GM21619 (cell line): ENCODE measurements around the gene KIF5A.

Experiments used
- ATAC-seq: cut with Tn5 transposase; IDR thresholded peaks from one replicate; pipeline ENCODE4 v1.9.1; 2021; ENCODE audit not compliant: unreplicated experiment

Gene KIF5A

GRCh38 chr12:57519796-57520052 is 30.1 kb upstream of the KIF5A start:
- ATAC-seq: no peak

- ATAC-seq: peak; percentile 64
These were observed 29.6 kb upstream of the KIF5A start, which contains the start of gene DDIT3 for GRCh38 chr12:57520053-57520818. TSS of gene DDIT3 (minus strand) at chr12:57520514. CDS start at chr12:57517406, 3,108 bp downstream.

DNA sequence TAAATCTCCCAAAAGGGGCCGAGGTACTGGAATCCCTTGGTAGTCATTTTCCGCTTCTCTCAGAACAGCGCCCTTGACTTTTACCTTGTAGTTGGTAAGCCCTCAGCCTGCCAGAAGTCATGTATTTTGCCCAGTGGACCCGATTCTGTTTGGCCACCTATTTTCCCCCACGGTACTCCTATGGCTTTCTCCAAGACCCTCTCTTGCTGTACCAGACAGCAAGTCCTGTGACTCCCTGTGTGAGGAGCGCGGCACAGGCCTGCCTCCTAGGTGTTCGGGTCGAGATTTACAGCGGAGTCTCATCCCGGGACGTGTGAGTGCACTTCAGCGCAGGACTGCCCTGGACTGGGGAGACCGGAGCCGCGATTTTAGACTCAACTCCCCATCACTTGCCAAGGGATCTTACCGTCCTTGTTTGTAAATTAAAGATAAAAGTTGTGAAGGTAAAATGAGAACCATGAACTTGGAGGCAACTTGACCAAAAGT is 28.3 kb upstream of the KIF5A start:
- no peak for ATAC-seq

DNA sequence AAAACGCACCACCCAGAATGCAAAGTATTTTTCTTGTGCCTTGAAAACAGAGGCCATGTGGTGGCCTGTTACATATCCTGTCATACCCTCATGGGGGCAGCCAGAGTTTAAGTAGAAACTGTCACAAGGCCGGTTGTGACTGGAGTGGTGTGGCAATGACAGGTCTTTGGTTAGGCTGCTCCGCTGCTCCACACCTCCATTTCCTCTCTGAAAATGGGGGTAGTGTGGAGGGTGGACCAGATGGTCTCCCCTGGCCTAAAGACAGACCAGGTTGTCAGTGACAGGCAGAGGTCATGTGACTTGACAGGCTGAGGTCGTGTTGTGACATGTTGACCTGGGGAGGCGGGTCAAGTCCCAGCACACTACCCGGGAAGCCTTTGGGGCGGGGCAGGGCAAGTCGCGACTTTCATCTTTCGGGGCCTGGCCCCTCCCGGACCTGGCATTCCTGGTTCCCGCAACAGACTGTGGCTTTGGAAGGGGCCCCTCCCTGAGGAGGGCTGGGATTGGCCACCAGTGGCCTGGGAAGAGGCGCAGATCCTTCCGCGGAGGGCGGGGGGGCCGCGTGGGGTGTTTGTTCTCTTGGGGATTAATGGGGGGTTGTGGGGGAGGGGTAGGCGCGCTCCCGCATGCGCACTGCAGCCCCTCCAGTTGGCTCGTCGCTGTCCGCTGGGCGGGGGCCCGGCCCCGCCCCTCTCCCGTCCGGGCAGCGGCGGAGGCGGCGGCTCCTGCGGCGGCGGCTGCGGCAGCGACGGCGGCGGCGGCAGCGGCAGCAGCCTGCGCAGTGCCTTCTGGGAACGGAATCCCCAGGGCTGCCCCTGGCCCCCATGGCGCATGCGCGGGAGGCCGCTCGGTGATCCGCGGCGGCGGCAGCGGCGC is 27.6 kb upstream of the KIF5A start, which contains the start of gene MBD6:
MBD6 (plus strand) TSS at position 814 of the 876 bp plus-strand sequence. CDS start 1,480 bp downstream, outside the sequence.
- ATAC-seq: peak; percentile 34

DNA sequence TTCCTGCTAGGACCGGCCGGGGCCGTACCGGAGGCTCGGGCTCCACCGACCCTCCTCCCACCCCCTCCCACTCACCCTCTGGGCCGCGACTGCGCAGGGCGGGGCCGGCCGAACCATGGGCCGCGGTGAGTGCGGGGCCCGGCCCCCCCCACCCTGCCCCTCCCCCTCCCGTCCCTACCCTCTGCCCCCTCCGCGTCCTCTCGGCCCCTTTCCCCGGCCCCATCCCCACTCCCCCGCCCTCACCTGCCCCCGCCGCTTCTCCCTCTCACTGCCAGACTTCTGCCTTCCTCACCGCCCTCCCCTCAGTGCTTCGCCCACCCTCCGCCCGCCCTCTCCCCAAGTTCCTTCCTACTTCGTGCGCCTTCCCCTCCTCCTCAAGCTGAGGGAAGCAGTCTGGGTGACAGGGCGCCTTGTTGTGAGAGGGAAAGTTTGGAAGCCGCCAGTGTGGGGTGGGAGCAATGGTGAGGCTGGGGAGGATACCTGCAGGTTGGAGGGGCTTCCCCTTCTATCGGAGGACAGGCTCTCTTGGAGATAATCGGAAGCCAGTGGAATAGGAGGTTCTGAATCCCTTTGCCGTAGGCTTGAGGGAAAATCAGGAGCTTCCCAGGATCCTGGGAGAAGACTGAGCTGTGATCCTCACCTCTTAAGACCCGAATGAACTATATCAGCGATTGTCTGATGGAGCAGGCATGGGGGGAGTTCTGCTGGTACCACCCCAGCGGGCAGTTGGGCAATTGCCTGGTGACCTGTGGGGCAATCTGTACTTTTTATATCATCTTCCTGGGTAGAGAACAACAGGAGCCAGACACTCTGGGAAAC is 26.7 kb upstream of the KIF5A start:
- ATAC-seq: no peak

- ATAC-seq: no peak
These were observed 25.9 kb upstream of the KIF5A start for GRCh38 chr12:57523706-57524614.

- no peak for ATAC-seq
These were observed 24.8 kb upstream of the KIF5A start for GRCh38 chr12:57524814-57525614.

DNA sequence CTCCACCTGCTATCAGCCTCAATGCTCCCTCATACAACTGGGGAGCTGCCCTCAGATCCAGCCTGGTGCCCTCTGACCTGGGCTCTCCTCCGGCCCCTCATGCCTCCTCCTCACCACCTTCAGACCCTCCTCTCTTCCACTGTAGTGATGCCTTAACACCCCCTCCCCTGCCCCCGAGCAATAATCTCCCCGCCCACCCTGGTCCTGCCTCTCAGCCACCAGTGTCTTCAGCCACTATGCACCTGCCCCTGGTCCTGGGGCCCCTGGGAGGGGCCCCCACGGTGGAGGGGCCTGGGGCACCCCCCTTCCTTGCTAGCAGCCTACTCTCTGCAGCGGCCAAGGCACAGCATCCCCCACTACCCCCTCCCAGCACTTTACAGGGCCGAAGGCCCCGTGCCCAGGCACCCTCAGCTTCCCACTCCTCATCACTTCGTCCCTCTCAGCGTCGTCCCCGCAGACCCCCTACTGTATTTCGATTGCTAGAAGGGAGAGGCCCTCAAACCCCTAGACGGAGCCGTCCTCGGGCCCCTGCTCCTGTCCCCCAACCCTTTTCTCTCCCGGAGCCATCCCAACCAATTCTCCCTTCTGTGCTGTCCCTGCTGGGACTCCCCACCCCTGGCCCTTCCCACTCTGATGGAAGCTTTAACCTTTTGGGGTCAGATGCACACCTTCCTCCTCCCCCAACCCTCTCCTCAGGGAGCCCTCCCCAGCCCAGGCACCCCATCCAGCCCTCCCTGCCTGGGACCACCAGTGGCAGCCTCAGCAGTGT is 24.0 kb upstream of the KIF5A start:
- ATAC-seq: no peak

- no peak for ATAC-seq
These were observed 23.2 kb upstream of the KIF5A start for GRCh38 chr12:57526477-57527126.

DNA sequence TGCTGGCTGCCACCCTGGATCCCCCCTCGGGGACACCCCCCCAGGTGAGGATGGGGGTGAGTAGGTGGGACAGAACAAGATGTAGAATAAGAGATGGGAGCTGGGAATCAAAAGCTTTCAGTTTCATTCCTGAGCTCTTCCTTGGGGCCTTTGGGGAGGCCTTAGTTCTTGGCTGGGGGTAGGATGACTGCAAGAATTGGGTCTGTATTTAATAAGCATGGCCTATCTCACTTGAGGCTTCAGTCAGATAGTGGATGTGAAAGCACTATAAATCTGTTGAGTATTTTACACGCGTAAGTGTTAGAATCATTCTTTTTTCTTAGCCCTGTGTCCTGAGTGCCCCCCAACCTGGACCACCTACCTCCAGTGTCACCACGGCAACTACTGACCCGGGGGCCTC is 22.7 kb upstream of the KIF5A start:
- no peak for ATAC-seq

- no peak for ATAC-seq
These were observed 21.7 kb upstream of the KIF5A start for GRCh38 chr12:57528176-57528575.

GRCh38 chr12:57528831-57529555 is 20.9 kb upstream of the KIF5A start:
- ATAC-seq: no peak

GRCh38 chr12:57529831-57530230 is 20.0 kb upstream of the KIF5A start:
- ATAC-seq: no peak

DNA sequence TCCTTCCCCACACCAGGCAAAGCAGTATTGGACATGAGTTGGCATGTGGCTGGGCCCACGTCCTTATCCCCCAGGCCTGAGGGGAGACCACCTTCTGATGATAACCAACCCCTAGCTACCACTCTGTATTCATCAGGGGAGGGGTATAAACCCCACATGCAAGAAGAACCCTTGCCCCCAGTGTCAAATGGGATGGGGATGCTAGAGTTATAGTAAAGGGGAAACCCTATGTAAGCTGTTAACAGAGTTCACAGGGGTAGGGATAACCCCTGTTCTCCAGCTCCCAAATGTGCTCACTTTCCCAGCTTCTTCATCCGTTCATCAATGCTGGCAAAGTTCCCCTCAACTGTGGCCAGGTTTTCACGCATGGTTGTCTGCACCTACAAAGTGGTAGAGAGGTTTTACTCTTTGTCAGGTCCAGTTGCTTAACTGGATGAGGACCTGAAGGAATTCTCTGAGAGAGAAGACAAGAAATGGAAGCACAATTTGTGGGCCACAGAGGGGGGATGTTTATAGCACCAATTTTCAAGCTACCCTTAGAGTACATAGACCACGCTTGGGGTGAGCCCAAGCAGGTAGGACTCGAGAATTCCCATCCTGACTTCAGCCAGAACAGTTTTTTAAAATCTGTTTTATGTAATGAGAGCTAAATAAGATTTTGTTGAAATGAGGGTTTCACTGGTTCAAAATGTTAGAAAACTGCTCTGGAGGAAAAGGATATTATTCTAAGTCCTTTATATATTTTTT is 19.3 kb upstream of the KIF5A start:
- ATAC-seq: no peak

DNA sequence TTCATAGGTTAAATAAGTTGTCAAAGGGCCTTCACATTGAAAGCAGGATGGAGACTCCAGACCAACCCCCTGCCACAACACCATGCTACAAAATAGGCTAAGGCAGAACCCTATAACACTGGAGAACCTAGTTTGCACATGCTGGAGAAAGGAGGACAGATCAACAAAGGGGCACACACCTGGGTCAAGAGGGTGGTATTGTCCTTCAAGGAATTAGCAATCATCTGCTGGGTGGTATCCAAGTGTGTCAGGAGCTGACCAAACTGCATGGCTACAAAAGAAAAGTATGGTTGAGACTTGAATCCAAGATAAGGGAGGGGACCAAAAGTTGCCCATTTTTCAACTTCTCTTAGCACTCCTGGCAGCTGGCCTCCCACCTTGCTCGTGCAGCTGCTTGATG is 18.0 kb upstream of the KIF5A start:
- no peak for ATAC-seq

DNA sequence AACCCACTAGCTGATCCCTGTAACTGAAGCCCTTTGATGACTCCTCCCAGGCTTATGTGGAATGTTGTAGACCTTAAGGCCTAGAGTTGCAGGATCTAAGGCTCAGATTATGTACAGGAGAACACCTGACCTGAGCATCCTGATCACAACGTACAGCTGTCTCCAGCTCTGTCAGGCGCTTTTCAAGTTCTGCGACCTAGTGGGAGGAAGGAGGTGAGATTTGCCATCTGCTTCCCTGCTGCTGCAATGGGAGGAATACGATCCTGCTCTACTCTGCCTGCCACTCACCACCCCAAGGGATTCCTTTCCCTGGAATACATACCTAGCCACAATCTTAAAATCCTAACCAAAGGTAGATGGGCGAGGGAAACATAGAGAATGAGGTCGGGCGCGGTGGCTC is 16.7 kb upstream of the KIF5A start:
- no peak for ATAC-seq

- no peak for ATAC-seq
These were observed 15.6 kb upstream of the KIF5A start for GRCh38 chr12:57534250-57534649.
